GM18499 (cell line): Measurements from ENCODE around the gene P2RX7.
"Not testable (repeated sequence)": the region's sequence is repeated elsewhere in the genome, so short reads cannot be mapped to it uniquely, and the experiment has no call there.

Experiments
- ATAC-seq: cut with Tn5 transposase; IDR thresholded peaks from one replicate; pipeline ENCODE4 v1.9.1; 2021; ENCODE audit warnings: moderate number of reproducible peaks; ENCODE audit not compliant: insufficient read depth, unreplicated experiment

The P2RX7 gene

DNA sequence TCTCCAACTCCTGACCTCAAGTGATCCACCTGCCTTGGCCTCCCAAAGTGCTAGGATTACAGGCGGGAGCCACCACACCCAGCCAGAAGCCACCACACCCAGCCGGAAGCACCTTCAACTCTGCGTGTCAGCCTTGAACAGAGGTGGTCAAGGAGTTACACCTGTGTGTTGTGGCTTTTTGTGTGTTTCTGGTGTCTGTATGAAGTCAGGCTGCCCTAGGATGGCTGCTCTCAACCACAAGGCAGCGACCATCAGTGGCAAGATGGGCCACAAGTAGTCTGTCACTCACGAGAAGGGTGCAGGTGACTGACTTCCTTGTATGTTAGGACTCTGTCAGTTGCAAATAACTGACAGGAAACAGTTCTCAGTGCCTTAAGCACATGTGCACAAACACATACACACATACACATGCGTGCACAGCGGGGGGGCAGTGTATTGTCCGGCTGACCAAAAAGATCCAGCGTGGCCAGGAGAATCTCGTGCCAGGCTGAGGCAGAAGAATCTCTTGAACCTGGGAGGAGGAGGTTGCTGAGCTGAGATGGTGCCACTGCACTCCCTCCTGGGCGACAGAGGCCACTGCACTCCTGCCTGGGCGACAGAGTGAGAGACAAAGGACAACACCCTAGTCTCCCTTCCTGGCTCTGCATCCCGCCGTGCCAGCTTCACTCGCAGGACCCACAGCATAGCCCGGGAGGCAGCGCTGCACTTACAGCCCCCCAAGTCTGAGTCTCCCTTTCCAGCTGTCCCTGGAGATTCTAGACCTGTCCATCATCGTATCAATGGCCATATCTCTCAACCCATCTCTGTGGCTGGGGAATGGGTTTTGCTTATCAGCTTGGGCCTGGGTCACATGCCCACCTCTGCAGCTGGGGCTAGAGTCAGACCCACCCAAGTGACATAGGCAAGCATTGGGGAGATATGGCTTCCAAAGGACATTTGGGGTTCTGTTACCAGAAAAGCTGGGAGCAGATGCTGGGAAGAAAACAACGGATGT, 90.9 kb downstream of the P2RX7 start:
- ATAC-seq: no peak

DNA sequence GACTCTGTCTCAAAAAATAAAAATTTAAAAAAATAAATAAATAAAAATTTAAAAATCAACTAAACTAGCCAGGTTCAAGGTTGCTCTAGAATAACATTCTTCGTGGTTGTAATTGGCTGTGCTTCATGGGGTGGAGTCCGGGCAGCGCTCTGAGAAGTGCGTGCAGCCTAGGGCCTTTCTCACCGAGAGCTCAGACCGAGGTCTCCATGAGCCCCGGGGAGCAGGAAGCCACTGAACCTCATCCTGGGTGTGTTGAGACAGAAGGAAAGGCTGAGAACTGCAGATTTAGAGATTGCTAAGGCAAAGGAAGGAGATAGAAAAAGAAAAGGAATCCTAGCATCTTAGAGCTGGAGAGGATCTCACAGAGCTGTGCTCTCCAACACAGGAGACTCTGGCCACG, 91.9 kb downstream of the P2RX7 start:
- ATAC-seq: no peak

DNA sequence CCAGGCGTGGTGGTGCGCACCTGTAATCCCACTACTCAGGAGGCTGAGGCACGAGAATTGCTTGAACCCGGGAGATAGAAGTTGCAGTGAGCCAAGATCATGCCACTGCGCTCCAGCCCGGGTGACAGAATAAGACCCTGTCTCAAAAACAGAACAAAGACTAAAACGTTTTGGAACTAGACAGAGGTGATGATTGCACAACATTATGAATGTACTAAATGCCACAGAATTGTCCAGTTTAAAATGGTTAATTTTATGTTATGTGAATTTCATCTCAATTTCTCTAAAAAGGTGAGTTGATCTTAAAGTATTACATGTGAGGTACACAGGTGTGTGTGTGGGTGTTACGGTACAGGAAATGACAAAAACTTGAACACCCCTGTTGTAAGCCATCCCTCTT, 93.7 kb downstream of the P2RX7 start:
- ATAC-seq: no peak

DNA sequence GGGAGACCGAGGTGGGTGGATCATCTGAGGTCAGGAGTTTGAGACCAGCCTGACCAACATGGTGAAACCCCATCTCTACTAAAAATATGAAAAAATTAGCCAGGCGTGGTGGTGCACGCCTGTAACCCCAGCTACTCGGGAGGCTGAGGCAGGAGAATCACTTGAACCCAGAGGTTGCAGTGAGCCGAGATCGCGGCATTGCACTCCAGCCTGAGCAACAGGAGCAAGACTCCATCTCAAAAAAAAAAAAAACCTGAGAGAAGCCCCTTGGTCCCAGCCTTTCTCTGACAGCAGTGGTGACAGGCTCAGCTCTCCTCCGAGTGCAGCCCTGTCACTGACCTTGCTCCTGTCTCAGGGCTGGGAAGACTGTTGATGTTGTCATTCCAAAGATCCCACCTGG, 94.2 kb downstream of the P2RX7 start:
- ATAC-seq: not testable (repeated sequence)

DNA sequence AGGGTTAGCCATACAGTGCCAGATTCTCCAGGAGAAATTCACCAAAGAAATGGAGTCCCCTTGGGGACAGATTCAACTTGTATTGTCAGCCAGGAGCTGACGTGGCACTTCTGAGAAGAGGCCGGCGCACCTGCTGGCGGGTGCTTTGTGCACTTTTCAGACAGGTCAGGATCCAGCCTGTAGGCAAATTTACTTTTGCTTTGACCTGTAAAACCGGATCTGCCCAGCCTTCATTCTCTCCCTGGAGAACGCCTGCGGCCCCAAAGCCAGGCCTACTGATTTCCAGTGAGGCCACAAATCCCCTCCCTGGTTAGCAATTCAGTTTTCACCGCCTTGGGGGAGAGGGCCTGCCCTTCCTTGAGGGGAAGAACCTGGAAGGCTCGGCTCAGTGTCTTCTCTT, 94.6 kb downstream of the P2RX7 start:
- ATAC-seq: no peak

DNA sequence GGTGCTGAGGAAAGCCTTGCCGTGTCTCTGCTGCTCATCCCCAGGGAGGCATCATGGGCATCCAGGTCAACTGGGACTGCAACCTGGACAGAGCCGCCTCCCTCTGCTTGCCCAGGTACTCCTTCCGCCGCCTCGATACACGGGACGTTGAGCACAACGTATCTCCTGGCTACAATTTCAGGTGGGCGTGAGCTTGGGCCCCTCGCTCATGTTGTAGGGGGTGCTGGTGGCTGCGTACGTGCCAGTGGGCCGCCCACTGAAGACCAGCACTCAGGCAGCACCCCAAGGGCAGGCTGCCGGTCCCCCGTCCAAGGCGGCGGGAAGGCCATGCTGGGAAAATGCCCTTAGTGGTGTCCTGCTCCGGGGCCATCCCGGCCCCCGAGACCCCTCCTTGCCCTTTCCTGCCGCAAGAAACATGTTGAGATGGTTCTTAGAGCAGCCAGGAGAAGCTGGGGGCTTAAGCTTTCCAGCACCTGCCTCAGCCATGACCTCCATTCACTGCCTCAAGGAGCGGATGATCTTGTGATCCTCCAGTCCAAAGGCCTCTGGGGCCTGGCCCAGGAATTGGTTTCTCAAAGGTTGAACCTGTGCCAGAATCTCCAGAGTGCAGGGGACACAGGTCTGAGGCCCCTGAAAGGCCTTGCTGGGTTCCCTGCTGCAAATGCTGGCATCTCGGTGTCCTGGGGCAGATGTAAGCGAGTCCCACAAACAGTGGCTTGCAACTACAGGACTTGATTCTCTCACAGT, 96.4 kb downstream of the P2RX7 start:
- ATAC-seq: no peak

DNA sequence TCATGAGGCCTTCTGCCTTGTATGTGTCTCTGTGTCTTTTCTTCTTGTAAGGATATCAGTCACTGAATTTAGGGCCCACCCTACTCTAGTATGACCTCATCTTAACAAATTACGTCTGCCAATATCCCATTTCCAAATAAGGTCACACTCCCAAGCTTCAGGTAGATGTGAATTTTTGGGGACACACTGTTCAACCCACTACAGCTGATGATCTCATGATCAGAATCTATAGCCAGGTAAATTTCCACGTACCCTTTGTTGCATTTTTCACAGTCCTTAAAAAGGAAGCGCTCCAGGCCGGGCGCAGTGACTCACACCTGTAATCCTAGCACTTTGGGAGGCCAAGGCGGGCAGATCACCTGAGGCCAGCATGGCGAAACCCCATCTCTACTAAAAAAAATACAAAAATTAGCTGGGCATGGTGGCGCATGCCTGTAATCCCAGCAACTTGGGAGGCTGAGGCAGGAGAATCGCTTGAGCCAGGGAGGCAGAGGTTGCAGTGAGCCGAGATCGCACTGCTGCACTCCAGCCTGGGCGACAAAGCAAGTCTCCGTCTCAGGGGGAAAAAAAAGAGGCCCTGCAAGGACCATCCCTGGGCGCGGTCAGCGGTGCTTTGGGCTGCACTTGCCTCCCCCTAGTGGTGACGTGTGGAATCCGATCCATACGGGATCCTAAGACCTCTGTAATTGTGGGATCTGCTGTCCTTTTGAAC, 97.3 kb downstream of the P2RX7 start:
- not testable (repeated sequence) for ATAC-seq

DNA sequence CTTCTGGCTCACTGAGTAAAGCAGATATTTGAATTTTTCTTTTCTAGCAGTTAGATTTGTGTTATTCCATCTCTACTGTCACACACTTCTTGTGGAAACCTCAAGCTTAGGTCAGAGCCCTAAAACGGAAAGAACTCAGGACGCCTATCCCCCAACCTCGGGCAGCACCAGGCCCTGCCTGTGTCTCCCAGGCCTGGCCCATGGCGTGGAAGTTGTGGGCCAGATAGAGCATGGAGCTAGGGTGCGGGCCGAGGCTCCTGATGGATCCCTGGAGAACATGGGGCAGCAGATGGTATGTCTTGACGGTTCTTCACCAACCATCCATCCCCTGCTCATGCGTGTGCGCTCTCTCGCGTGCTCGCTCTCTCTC, 97.8 kb downstream of the P2RX7 start:
- ATAC-seq: no peak

DNA sequence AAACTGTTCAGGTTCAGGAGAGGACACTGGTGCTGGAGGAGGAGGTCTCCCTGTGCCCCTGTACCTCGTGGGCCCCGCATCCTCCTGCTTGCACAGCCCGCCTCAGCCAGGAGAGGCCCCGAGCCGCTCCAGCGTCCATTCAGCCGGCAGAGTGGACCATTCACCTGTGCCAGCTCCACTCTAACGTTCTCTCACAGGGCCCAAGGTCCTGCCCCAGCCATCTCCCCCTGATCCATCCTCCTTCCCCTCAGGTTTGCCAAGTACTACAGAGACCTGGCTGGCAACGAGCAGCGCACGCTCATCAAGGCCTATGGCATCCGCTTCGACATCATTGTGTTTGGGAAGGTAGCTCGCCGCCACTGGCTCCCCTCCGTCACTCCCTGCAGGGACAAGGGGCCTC, 99.5 kb downstream of the P2RX7 start:
- no peak for ATAC-seq

DNA sequence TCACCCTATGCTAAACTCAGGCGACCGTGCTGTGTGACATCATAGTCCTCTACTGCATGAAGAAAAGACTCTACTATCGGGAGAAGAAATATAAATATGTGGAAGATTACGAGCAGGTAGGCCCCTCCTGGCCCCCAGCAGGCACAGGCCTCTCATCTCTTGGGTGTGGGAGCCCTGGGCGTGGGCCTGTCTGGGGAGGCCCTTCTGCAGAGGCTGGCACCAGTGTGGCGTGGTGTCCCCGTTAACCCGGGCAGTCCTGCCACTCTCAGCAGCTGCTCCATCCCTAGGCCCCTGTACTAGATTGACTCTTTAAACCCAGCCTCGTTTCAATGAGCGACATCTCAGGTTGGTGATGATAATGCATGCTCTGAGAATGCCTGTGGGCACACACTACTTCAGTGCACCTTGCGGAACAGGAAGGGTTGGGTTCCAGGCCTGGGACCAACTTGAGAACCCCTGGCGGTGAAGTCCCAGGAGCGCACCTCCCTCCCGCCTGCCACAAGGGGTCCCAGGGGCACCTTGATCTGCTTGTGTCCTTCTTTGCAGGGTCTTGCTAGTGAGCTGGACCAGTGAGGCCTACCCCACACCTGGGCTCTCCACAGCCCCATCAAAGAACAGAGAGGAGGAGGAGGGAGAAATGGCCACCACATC, 100.4 kb downstream of the P2RX7 start:
- no peak for ATAC-seq

DNA sequence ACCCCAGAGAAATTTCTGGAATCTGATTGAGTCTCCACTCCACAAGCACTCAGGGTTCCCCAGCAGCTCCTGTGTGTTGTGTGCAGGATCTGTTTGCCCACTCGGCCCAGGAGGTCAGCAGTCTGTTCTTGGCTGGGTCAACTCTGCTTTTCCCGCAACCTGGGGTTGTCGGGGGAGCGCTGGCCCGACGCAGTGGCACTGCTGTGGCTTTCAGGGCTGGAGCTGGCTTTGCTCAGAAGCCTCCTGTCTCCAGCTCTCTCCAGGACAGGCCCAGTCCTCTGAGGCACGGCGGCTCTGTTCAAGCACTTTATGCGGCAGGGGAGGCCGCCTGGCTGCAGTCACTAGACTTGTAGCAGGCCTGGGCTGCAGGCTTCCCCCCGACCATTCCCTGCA, 100.9 kb downstream of the P2RX7 start:
- ATAC-seq: no peak

DNA sequence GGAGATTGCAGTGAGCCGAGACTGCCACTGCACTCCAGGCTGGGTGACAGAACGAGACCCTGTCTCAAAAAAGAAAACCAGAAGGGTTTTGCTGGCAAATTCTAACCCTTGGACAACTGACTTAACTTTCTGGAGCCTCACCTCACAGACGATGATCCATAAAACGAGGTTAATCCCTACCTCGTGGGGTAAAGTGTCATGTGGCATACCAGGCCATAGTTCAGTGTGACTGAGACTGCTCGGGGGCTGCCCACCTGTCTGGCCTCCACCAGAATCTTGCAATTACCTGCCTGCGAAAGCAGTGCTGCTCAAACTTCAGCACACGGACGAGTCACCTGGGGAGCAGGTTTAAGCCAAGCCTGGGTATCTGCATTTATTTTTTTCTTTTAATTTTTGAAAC, 104.1 kb downstream of the P2RX7 start:
- no peak for ATAC-seq

DNA sequence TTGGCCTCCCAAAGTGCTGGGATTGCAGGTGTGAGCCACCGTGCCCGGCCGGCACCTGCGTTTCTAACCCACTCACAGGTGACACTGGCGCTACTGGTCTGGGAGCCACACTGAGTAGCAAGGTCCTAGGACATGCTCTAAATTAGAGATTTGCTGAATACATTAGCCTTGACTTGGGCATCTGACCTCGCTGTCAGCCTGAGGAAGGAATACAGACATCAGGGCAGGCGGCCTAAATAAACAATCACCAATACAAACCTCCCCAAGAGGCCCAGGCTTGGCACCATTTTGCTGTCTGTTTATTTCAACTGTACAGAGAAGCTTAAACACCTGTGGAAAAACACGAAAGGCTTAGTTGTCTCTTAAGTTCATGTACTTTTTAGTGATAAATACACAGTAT, 104.7 kb downstream of the P2RX7 start:
- no peak for ATAC-seq
